ENCODE measurements around the gene USP2. TPM values are rescaled to one million over a fixed set of nuclear protein-coding genes. Genes with fewer than 3 reads are reported as not detected.
A peak's percentile ranks its signal among the peaks of the same experiment; 100 is the strongest.

The USP2 gene
- total RNA-seq, 1 donor from 2014 or later, result 6.7 TPM

DNA sequence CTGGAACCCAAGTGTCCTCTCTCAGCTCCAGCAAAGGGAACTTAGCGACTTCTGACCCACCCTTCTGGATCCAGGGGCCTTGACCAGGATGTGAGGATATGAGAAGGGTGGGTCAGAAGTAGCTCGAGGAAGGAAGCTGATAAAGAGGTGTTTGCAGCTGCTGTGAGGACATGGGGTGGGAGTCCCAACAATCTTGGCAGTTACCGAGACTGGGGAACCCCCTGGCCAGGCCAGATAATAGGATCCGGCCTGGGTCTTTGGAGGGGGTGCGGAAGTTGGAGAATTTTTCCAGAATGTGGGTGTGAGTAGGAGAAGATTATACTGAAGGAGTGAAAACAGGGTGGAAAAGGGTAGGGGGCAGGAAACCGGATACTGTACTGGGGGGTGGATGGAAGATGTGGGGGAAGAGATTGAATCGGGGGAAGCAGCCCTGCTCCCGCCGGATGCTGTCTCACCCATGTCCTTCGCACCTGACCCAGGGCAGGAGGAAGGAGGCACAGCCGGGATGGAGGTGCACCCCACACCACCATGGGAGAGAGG lies 61.7 kb downstream of the USP2 start:
- Mint-ChIP-seq H3K9me3 (ENCODE audit: unreplicated experiment) (no peaks in the 10 kb centered on the region), H3K4me3 (ENCODE audit: unreplicated experiment) (no peak overlapping the region), H3K36me3 (ENCODE audit: low read depth, unreplicated experiment) (peaks cover under 1% of the 10 kb centered on the region), H3K4me1 (ENCODE audit: low read depth, unreplicated experiment) (peaks cover 22% of the 10 kb centered on the region), H3K27ac (ENCODE audit: unreplicated experiment) (peak overlapping the region; percentile 92), H3K27me3 (ENCODE audit: low read depth, unreplicated experiment) (no peaks in the 10 kb centered on the region)
- H3K27me3 ChIP-seq (ENCODE audit: insufficient read depth, low read length), result no peaks in the 10 kb centered on the region
- no peak overlapping the region for H2AFZ ChIP-seq (ENCODE audit: low read depth, low read length)
- H4K20me1 ChIP-seq (ENCODE audit: insufficient read depth, low read length), result peaks cover 13% of the 10 kb centered on the region
- FAIRE-seq (no peak), DNase-seq (ENCODE audit: low read depth) (no peak)
- H3K36me3 ChIP-seq (ENCODE audit: insufficient read depth, low read length), result no peaks in the 10 kb centered on the region
- peaks cover 20% of the 10 kb centered on the region for H3K79me2 ChIP-seq (ENCODE audit: insufficient read depth, low read length)
- H3K27ac ChIP-seq (ENCODE audit: low read depth, low read length), result no peak overlapping the region
- no peak overlapping the region for H3K4me3 ChIP-seq (ENCODE audit: insufficient read depth, low read depth, low read length)
- TF ChIP-seq, protein P1, sequence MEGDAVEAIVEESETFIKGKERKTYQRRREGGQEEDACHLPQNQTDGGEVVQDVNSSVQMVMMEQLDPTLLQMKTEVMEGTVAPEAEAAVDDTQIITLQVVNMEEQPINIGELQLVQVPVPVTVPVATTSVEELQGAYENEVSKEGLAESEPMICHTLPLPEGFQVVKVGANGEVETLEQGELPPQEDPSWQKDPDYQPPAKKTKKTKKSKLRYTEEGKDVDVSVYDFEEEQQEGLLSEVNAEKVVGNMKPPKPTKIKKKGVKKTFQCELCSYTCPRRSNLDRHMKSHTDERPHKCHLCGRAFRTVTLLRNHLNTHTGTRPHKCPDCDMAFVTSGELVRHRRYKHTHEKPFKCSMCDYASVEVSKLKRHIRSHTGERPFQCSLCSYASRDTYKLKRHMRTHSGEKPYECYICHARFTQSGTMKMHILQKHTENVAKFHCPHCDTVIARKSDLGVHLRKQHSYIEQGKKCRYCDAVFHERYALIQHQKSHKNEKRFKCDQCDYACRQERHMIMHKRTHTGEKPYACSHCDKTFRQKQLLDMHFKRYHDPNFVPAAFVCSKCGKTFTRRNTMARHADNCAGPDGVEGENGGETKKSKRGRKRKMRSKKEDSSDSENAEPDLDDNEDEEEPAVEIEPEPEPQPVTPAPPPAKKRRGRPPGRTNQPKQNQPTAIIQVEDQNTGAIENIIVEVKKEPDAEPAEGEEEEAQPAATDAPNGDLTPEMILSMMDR (IDR thresholded peaks at IDR 0.05; ENCODE audit: insufficient read depth, low read depth, low read length), result no peak
- TF ChIP-seq EZH2 (IDR thresholded peaks at IDR 0.05; ENCODE audit: insufficient read depth, low read length), result no peak
- peaks cover 56% of the 10 kb centered on the region for H3K4me1 ChIP-seq (ENCODE audit: insufficient read depth, low read length)
- H3K9ac ChIP-seq (ENCODE audit: low read length), result no peak overlapping the region
- no peaks in the 10 kb centered on the region for H3K9me3 ChIP-seq (ENCODE audit: insufficient read depth, low read depth, low read length)
- H3K4me2 ChIP-seq (ENCODE audit: low read length), result no peak overlapping the region

DNA sequence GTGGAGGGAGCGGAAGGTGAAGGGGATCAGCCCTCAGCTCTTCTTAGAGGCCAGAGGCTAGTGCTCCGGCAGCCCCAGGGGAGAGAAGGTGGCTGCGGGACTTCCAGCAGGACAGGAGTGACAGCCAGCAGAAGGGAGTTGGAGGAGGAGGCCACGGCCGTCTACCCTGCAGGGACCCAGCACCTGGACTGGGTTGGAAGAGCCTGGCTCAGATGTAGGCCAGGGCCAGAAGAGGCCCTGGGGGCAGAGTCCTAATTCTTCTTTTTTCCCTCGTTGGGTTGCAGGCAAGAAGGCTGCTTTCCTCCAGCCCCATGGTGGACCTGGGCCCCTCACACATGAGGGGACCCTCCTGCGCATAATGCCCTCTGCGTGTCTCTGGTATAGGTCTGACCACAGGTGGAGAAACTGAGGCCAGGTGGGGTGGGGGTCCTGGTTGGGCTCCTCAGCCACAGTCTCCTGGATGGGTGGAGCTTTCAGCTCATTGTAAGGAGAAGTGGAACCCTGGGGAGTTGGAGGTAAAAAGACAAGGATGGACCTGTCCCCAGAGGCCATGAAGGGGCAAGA lies 62.3 kb downstream of the USP2 start:
- Histone ChIP-seq H3K9ac (ENCODE audit: low read length) (peak overlapping the region; percentile 55), H3K4me2 (ENCODE audit: low read length) (peak overlapping the region; percentile 67)
- no peak for FAIRE-seq

More for the DNA sequence above, 62.3 kb downstream of the USP2 start:
- H2AFZ ChIP-seq (ENCODE audit: low read depth, low read length), result peak overlapping the region; percentile 71
- Mint-ChIP-seq H3K9me3 (ENCODE audit: unreplicated experiment) (no peaks in the 10 kb centered on the region), H3K4me3 (ENCODE audit: unreplicated experiment) (peak overlapping the region; percentile 73), H3K27ac (ENCODE audit: unreplicated experiment) (peak overlapping the region; percentile 96), H3K27me3 (ENCODE audit: low read depth, unreplicated experiment) (no peaks in the 10 kb centered on the region), H3K36me3 (ENCODE audit: low read depth, unreplicated experiment) (peaks cover 3% of the 10 kb centered on the region), H3K4me1 (ENCODE audit: low read depth, unreplicated experiment) (peaks cover 22% of the 10 kb centered on the region)
- H3K9me3 ChIP-seq (ENCODE audit: insufficient read depth, low read depth, low read length), result no peaks in the 10 kb centered on the region
- H3K36me3 ChIP-seq (ENCODE audit: insufficient read depth, low read length), result peaks cover 3% of the 10 kb centered on the region
- no peaks in the 10 kb centered on the region for H3K27me3 ChIP-seq (ENCODE audit: insufficient read depth, low read length)
- DNase-seq (ENCODE audit: low read depth), result no peak
- H3K79me2 ChIP-seq (ENCODE audit: insufficient read depth, low read length), result peaks cover 25% of the 10 kb centered on the region
- H3K4me3 ChIP-seq (ENCODE audit: insufficient read depth, low read depth, low read length), result no peak overlapping the region
- TF ChIP-seq, protein P1 (IDR thresholded peaks at IDR 0.05; ENCODE audit: insufficient read depth, low read depth, low read length), result no peak
- no peak for TF ChIP-seq EZH2 (IDR thresholded peaks at IDR 0.05; ENCODE audit: insufficient read depth, low read length)
- H3K27ac ChIP-seq (ENCODE audit: low read depth, low read length), result peak overlapping the region; percentile 67
- peaks cover 18% of the 10 kb centered on the region for H4K20me1 ChIP-seq (ENCODE audit: insufficient read depth, low read length)
- peaks cover 56% of the 10 kb centered on the region for H3K4me1 ChIP-seq (ENCODE audit: insufficient read depth, low read length)
